GM12872 (cell line): ENCODE results near the gene LIX1L.

Source experiments
- TF ChIP-seq, protein P1 (sequence below): IDR thresholded peaks from 3 replicates; pipeline ENCODE4 v1.5.1; 2011; ENCODE audit warnings: low read depth, mild to moderate bottlenecking, low read length, moderate library complexity; ENCODE audit not compliant: insufficient read depth

LIX1L gene

DNA sequence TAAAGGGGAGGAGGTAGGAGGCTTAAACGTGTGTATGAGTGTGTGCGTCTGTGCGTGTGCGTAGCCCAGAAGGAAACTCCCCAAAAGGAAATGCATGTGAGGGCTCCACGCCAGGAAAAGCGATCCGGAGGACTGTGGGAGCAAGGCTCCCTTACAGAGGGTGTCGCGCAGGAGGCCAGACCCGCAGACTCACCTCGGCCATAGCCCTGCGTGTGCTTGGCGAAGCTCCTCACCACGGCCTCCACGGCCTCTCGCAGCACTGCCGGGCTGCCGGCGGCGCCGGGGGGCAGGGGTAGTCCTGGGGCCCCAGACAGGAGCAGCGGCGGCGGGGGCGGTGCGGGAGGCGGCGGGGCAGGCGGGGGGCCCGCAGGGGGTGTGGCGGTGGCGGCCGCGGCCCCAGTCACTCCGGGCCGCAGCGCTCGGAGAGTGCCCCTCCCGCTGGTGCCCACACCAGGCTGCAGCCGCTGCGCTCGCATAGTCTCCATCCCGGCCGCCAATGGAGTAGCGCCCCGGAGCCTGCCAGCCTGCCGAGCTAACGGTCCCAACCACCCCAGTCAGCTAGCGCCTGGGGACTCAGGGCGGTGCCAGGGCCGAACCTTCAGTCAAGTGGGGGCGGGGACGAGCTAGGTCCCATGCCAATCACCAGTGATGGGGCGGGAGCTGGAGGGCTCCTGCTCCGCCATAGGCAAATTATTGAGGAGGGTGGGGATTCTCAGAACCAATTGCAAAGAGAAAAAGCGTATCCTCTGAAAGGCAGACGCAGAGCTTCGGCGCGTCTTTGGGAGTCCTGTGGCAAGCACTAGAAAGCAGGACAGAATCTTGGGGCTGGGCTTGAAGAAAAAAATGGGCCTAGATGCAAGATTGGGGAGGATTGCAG is at the start of gene LIX1L:
LIX1L (minus strand) TSS at position 575 of the 877 bp plus-strand sequence; CDS start at position 485, 90 bp downstream.
- TF ChIP-seq, protein P1, sequence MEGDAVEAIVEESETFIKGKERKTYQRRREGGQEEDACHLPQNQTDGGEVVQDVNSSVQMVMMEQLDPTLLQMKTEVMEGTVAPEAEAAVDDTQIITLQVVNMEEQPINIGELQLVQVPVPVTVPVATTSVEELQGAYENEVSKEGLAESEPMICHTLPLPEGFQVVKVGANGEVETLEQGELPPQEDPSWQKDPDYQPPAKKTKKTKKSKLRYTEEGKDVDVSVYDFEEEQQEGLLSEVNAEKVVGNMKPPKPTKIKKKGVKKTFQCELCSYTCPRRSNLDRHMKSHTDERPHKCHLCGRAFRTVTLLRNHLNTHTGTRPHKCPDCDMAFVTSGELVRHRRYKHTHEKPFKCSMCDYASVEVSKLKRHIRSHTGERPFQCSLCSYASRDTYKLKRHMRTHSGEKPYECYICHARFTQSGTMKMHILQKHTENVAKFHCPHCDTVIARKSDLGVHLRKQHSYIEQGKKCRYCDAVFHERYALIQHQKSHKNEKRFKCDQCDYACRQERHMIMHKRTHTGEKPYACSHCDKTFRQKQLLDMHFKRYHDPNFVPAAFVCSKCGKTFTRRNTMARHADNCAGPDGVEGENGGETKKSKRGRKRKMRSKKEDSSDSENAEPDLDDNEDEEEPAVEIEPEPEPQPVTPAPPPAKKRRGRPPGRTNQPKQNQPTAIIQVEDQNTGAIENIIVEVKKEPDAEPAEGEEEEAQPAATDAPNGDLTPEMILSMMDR: no peak

DNA sequence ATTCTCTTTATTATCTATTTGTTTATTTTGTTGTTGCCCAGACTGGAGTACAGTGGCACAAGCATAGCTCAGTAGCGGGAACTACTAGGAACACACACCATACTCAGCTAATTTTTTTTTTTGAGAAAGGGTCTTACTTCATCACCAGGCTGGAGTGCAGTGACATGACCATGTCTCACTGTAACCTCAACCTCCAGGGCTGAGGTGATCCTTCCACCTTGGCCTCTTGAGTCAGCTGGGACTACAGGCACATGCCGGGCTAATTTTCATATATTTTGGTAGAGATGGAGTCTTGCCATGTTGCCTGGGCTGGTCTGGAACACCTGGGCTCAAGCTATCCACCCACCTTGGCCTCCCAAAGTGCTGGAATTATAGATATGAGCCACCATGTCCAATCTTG is 43.9 kb upstream of the LIX1L start:
- TF ChIP-seq, protein P1: no peak

DNA sequence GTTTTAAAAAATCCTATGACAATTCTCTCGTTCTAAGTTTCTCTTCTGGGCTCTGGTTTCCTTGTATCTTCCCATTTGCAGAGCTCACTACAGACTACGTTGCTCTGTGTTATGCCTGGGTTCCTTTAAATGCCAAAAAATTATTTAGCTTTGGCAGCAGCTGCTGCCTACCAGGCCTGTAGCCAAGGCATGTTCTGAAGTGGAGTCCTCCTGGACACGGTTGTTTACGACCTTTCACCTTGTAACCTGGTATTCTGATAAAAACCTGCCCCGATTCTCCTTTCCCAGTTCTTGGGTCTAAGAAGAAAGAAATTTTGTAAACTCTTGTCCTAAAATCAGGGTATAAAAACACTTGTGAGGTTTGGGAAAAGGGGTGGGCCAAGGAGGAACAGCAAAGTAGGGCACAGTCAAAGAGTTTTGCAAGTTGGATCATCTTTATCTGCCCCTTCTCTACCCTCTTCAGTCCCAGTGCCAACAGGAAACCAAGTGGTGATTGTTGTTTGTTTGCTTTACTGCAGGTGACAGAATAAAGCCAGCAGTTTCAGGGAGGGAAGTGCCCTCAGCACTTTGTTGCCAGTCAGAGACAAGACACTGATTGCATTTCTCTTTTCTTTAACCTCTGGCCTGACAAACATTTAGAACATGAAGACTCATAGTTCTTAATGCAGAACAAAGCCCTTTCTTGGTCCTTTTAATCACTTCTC is 41.7 kb upstream of the LIX1L start:
- TF ChIP-seq, protein P1: no peak

DNA sequence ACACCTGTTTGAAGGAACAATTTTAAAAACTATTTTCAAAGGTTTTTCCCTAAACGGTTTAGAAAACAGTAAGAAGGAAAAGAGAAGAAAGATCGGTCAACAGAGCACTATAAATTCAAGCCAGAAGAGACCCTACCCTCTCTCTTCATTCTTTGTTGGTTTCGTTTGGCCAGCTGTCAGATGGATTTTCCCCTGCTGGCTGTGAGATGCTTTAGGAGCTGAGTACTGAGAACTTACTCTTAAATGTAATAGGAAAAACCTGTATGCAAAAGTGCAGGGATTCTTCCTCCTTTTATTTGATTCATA is 39.9 kb upstream of the LIX1L start:
- TF ChIP-seq, protein P1: no peak

DNA sequence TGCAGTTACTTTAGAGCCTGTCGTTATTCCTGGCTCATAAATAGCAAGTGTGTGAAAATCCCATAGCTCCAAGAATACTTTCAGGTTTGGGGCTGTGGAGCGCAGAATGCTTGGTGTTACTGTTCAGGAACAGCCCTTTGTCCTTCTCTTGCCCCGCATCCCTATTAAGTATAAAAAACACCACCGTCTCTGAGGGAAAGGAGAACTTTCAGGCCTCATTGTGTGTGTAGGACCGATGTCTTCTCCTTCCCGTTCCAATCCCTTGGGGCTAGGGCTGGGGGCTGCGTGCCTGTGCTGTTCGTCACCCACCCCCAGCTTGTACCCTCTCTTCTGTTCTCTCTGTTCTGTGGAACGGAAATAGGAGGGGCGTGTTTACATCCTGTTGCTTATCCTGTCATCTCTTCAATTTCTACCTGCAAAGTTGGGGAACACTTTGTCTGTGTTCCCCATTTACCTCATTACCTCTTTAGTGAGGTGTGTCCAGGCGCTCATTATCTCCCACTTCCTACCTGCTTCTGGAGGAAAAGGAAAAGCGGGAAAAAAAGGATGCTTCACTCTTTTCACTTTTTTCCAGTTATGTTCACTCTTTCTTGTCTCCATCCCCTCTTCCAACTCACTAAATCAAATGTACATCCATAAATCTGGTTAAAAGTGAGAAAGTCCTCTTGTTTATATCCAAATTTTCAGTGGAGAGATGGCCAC is 39.4 kb upstream of the LIX1L start:
- TF ChIP-seq, protein P1: no peak

DNA sequence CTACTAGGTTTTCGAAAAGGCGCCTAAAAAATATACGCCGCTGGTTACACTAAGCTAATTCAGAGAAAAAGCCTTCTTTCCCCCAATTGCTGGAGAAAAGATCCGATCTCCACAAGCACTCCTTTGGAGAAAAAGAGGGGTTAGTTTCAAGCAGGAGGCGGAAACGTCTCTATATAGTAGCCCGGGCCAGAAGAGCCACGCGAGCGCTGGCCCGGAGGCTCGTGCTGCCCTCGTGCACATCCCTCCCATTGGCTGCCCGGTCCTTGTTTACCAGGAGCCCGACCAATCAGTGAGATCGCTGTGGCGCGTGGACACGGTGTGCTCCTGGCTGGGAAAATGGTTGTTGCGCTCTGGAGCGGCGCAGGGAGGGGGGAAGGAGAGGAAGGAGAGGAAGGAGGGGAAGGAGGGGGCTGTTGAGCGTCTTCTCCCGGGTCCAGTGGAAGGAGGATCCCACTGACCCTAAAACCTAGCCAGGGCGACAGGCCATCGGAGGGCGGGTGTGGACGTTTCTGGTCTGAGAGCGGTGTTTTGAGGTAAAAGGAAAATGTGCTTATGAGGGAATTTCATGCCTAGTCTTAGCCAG is 38.7 kb upstream of the LIX1L start, which contains the start of gene TXNIP:
TXNIP (minus strand) TSS at position 147 of the 583 bp plus-strand sequence. CDS start 313 bp downstream, outside the sequence.
- TF ChIP-seq, protein P1: no peak
